Measurements from ENCODE around the gene FOXL3. TPM values are rescaled to one million over a fixed set of nuclear protein-coding genes. Genes with fewer than 3 reads are reported as not detected.
"Not testable (repeated sequence)": the region's sequence is repeated elsewhere in the genome, so short reads cannot be mapped to it uniquely, and the experiment has no call there.

FOXL3 gene
- polyA plus RNA-seq, 1 of the 3 experiments (the other 2 are of a cell fraction), result not detected

GRCh38 chr7:334618-335357 is 44.8 kb downstream of the FOXL3 start (continued):
- TF ChIP-seq USF1 (IDR thresholded peaks at IDR 0.05; ENCODE audit: borderline replicate concordance, low read depth) (no peak), IRF3 (IDR thresholded peaks at IDR 0.05; ENCODE audit: low read depth, low read length) (no peak), FOXJ3 (CRISPR knock-in tag; IDR thresholded peaks at IDR 0.05) (no peak), PBX3 (IDR thresholded peaks at IDR 0.05) (no peak), NRF1 (IDR thresholded peaks at IDR 0.05; ENCODE audit: low read depth, low read length) (no peak)

- no peaks in the 10 kb centered on the region for H3K36me3 ChIP-seq (replicated peaks in 1 of 2; ENCODE audit: control insufficient read depth in 1 of 2, insufficient read depth in 2 of 2, low read length in 1 of 2)
- no peak overlapping the region for H2AFZ ChIP-seq (ENCODE audit: low read depth)
- ChIA-PET POLR2A (no interaction called here), CTCF (interaction anchor here (1.6 kb wide), 1 partner anchor 10 kb away, joined by 4 read pairs; no protein-coding TSS in a partner anchor)
- peaks cover 17% of the 10 kb centered on the region for H3F3A ChIP-seq (replicated peaks; ENCODE audit: insufficient read depth)
- no peak overlapping the region for H3K27ac ChIP-seq (ENCODE audit: low read depth in 2 of 2, low read length in 1 of 2)
- no peaks in the 10 kb centered on the region for H3K79me2 ChIP-seq (ENCODE audit: insufficient read depth)
- WGBS (ENCODE audit: low lambda C conversion rate), result 47% methylated on average over 6 of the region's 11 CpGs
- H3K4me3 ChIP-seq (ENCODE audit: low read depth in 2 of 2, low read length in 1 of 2), result no peak overlapping the region
- TF ChIP-seq GATA2 (CRISPR knock-in tag; IDR thresholded peaks at IDR 0.05) (no peak), REST (IDR thresholded peaks at IDR 0.05; ENCODE audit: low read depth, low read length) (no peak), JUND (IDR thresholded peaks at IDR 0.05) (no peak), MEF2A (IDR thresholded peaks at IDR 0.05; ENCODE audit: borderline replicate concordance, low read depth) (no peak), FOXM1 (IDR thresholded peaks at IDR 0.05; ENCODE audit: low read depth) (no peak), RFX5 (IDR thresholded peaks at IDR 0.05; ENCODE audit: low read length) (no peak), EZH2phosphoT487 (IDR thresholded peaks at IDR 0.05; ENCODE audit: borderline replicate concordance, low read depth) (no peak), USF2 (IDR thresholded peaks at IDR 0.05; ENCODE audit: borderline replicate concordance, low read depth, low read length) (no peak), USF1 (IDR thresholded peaks at IDR 0.05; ENCODE audit: borderline replicate concordance, low read depth) (no peak)
- H3K9ac ChIP-seq, result no peak overlapping the region
- no peaks in the 10 kb centered on the region for H3K9me2 ChIP-seq
- H3K9me3 ChIP-seq, result no peaks in the 10 kb centered on the region
- no peak overlapping the region for H3K4me2 ChIP-seq
- peaks cover 0 to 3% of the 10 kb centered on the region in 2 experiments; a peak in 1 of 4 replicates for H3K4me1 ChIP-seq (ENCODE audit: control insufficient read depth in 1 of 2, insufficient read depth in 2 of 2, low read depth in 1 of 2, low read length in 1 of 2)
- no peak for DNase-seq
- H4K20me1 ChIP-seq (ENCODE audit: insufficient read depth), result no peaks in the 10 kb centered on the region
- H3K27me3 ChIP-seq (ENCODE audit: insufficient read depth), result peaks cover 26% of the 10 kb centered on the region; the same call in 1 of the 2 replicates
Observed at GRCh38 chr7:335358-336148, 45.6 kb downstream of the FOXL3 start.

- WGBS (ENCODE audit: low lambda C conversion rate), result 80% methylated on average over 16 of the region's 25 CpGs
Observed at GRCh38 chr7:336149-336533, 46.2 kb downstream of the FOXL3 start.

More at GRCh38 chr7:336149-336533, 46.2 kb downstream of the FOXL3 start:
- H3K27ac ChIP-seq (ENCODE audit: low read depth in 2 of 2, low read length in 1 of 2); H3K4me1 ChIP-seq (ENCODE audit: control insufficient read depth in 1 of 2, insufficient read depth in 2 of 2, low read depth in 1 of 2, low read length in 1 of 2); H2AFZ ChIP-seq (ENCODE audit: low read depth); H3K9ac ChIP-seq; H3K9me2 ChIP-seq; H3K79me2 ChIP-seq (ENCODE audit: insufficient read depth); H4K20me1 ChIP-seq (ENCODE audit: insufficient read depth); H3K9me3 ChIP-seq; POLR2A ChIA-PET; DNase-seq; H3K36me3 ChIP-seq (replicated peaks in 1 of 2; ENCODE audit: control insufficient read depth in 1 of 2, insufficient read depth in 2 of 2, low read length in 1 of 2); H3K4me3 ChIP-seq (ENCODE audit: low read depth in 2 of 2, low read length in 1 of 2); H3K4me2 ChIP-seq: not testable (repeated sequence)
- peaks cover 26% of the 10 kb centered on the region; the same call in 1 of the 2 replicates for H3K27me3 ChIP-seq (ENCODE audit: insufficient read depth)
- CTCF ChIA-PET, result interaction anchor here (1.6 kb wide), 1 partner anchor 10 kb away, joined by 4 read pairs; no protein-coding TSS in a partner anchor
- peaks cover 17% of the 10 kb centered on the region for H3F3A ChIP-seq (replicated peaks; ENCODE audit: insufficient read depth)
